Measurements from ENCODE around the gene ARHGEF5.
"Not testable (repeated sequence)": the region's sequence is repeated elsewhere in the genome, so short reads cannot be mapped to it uniquely, and the experiment has no call there.

Gene ARHGEF5

DNA sequence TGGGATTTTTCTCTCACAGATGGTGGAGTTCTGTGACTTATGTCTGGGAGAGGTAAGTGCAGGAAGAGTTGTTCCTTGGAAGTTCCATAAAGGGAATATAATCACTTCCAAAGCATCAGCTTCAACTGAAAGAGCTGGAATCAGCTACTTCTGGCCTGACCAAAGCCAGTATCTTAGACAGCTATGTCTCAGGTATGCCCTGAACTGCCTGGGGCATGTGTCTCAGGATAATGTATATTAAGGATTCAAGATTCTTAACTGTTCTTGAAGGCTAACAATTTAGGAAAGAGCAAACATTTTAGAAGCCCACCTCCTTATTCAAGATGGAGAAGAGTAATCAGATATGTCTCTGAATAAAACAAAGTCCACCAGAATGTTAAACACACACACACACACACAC, 60.7 kb downstream of the ARHGEF5 start:
- FAIRE-seq (no peak), DNase-seq (ENCODE audit: insufficient read length, low spot score) (no peak)
- TF ChIP-seq CTCF (IDR thresholded peaks at IDR 0.05; ENCODE audit: insufficient read depth, missing control alignments), result no peak

DNA sequence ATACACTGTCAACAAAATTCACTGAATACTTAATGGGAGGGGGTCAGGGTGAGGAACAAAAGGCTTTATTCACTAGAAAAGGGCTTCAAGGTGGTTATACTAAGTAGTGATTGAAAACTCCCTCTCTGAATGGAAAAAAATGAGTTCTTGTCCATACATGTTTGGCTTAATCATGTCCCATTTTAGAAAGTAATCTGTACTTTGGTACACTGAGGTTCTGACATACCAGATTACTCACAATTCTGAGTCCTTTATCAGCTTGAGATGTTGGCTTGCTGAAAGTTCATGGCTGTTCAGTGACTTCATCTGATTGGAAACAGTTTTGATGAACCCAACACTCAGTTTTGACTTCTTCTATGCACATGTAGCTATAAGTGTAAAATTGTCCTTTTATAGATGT, 61.1 kb downstream of the ARHGEF5 start:
- no peak for TF ChIP-seq CTCF (IDR thresholded peaks at IDR 0.05; ENCODE audit: insufficient read depth, missing control alignments)
- DNase-seq (ENCODE audit: insufficient read length, low spot score), result no peak
- FAIRE-seq, result no peak

DNA sequence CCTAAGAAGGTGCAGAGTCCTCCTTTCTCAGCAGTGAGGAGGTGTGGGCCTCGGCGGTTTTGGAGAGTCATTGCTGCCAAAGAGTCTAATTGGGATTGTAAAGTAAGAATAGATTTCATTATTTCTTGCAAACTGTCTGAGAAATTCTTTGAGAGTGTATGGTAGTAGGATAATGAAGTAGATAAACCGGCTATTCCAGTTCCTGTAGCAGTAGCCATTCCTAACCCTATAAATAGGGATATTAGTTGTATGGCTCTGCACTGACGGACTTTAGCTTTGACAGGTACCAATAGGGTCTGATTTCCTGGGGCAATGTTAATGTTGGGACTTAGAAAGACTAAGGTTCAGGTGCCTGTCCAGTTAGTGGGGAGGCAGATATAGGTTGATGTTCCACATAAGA, 63.7 kb downstream of the ARHGEF5 start:
- FAIRE-seq; DNase-seq (ENCODE audit: insufficient read length, low spot score): not testable (repeated sequence)

GRCh38 chr7:144427539-144427938, 72.3 kb downstream of the ARHGEF5 start:
- not testable (repeated sequence) for DNase-seq (ENCODE audit: insufficient read length, low spot score); FAIRE-seq

DNA sequence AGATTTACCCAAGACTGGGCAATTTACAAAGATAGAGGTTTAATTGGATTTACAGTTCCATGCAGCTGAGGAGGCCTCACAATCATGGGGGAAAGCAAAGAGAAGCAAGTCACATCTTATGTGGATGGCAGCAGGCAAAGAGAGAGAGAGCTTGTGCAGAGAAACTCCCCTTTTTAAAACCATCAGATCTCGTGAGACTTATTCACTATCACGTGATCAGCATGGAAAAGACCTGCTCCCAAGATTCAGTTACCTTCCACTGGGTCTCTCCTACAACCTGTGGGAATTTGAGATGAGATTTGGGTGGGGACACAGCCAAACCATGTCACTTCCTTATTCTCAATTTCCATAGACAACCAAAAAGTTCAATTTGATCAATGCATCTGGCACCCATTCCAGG, 73.2 kb downstream of the ARHGEF5 start:
- no peak for DNase-seq (ENCODE audit: insufficient read length, low spot score)
- no peak for FAIRE-seq
- TF ChIP-seq CTCF (IDR thresholded peaks at IDR 0.05; ENCODE audit: insufficient read depth, missing control alignments), result no peak

All from D721Med (cell line).